ENCODE measurements around the gene ZFY.
"Not testable (repeated sequence)": the region's sequence is repeated elsewhere in the genome, so short reads cannot be mapped to it uniquely, and the experiment has no call there.

Gene ZFY

GRCh38 chrY:3003846-3004245 is 68.7 kb downstream of the ZFY start:
- no peaks in the 10 kb centered on the region for H3K9me3 Mint-ChIP-seq
- no peak for DNase-seq
- H3K27me3 Mint-ChIP-seq = no peaks in the 10 kb centered on the region
- H3K4me3 Mint-ChIP-seq = no peak overlapping the region
- H3K36me3 Mint-ChIP-seq (ENCODE audit: low read depth) = no peaks in the 10 kb centered on the region
- H3K27ac Mint-ChIP-seq = no peak overlapping the region
- H3K4me1 Mint-ChIP-seq (ENCODE audit: low read depth) = no peaks in the 10 kb centered on the region

- H3K36me3 Mint-ChIP-seq (ENCODE audit: low read depth); H3K4me3 Mint-ChIP-seq; H3K4me1 Mint-ChIP-seq (ENCODE audit: low read depth); H3K27me3 Mint-ChIP-seq; DNase-seq; H3K9me3 Mint-ChIP-seq; H3K27ac Mint-ChIP-seq: not testable (repeated sequence)
Observed at GRCh38 chrY:3006031-3006430, 70.8 kb downstream of the ZFY start.

GRCh38 chrY:3007967-3008366 is 72.8 kb downstream of the ZFY start:
- no peaks in the 10 kb centered on the region for H3K4me1 Mint-ChIP-seq (ENCODE audit: low read depth)
- DNase-seq = no peak
- no peaks in the 10 kb centered on the region for H3K9me3 Mint-ChIP-seq
- H3K4me3 Mint-ChIP-seq = no peak overlapping the region
- no peaks in the 10 kb centered on the region for H3K27me3 Mint-ChIP-seq
- no peak overlapping the region for H3K27ac Mint-ChIP-seq
- no peaks in the 10 kb centered on the region for H3K36me3 Mint-ChIP-seq (ENCODE audit: low read depth)

- Mint-ChIP-seq H3K36me3 (ENCODE audit: low read depth) (no peaks in the 10 kb centered on the region), H3K27me3 (no peaks in the 10 kb centered on the region), H3K4me1 (ENCODE audit: low read depth) (no peaks in the 10 kb centered on the region), H3K4me3 (no peak overlapping the region), H3K9me3 (no peaks in the 10 kb centered on the region), H3K27ac (no peak overlapping the region)
- no peak for DNase-seq
Observed at GRCh38 chrY:3012226-3012625, 77.0 kb downstream of the ZFY start.

- no peak for DNase-seq
- Mint-ChIP-seq H3K36me3 (ENCODE audit: low read depth) (no peaks in the 10 kb centered on the region), H3K27me3 (no peaks in the 10 kb centered on the region), H3K9me3 (no peaks in the 10 kb centered on the region), H3K4me3 (no peak overlapping the region), H3K27ac (no peak overlapping the region), H3K4me1 (ENCODE audit: low read depth) (no peaks in the 10 kb centered on the region)
Observed at GRCh38 chrY:3016594-3016993, 81.4 kb downstream of the ZFY start.

GRCh38 chrY:3018546-3018945 is 83.4 kb downstream of the ZFY start:
- Mint-ChIP-seq H3K4me1 (ENCODE audit: low read depth) (no peaks in the 10 kb centered on the region), H3K27me3 (no peaks in the 10 kb centered on the region), H3K9me3 (no peaks in the 10 kb centered on the region), H3K4me3 (no peak overlapping the region), H3K27ac (no peak overlapping the region), H3K36me3 (ENCODE audit: low read depth) (no peaks in the 10 kb centered on the region)
- no peak for DNase-seq

GRCh38 chrY:3019584-3019983 is 84.4 kb downstream of the ZFY start:
- no peak overlapping the region for H3K27ac Mint-ChIP-seq
- no peak for DNase-seq
- no peaks in the 10 kb centered on the region for H3K9me3 Mint-ChIP-seq
- H3K27me3 Mint-ChIP-seq = no peaks in the 10 kb centered on the region
- no peaks in the 10 kb centered on the region for H3K4me1 Mint-ChIP-seq (ENCODE audit: low read depth)
- no peaks in the 10 kb centered on the region for H3K36me3 Mint-ChIP-seq (ENCODE audit: low read depth)
- H3K4me3 Mint-ChIP-seq = no peak overlapping the region

- no peaks in the 10 kb centered on the region for H3K9me3 Mint-ChIP-seq
- no peaks in the 10 kb centered on the region for H3K27me3 Mint-ChIP-seq
Observed at GRCh38 chrY:3021176-3021575, 86.0 kb downstream of the ZFY start.

GRCh38 chrY:3023606-3024005 is 88.4 kb downstream of the ZFY start:
- no peak overlapping the region for H3K27ac Mint-ChIP-seq
- no peaks in the 10 kb centered on the region for H3K36me3 Mint-ChIP-seq (ENCODE audit: low read depth)
- no peaks in the 10 kb centered on the region for H3K9me3 Mint-ChIP-seq
- H3K4me3 Mint-ChIP-seq = no peak overlapping the region
- DNase-seq = no peak
- no peaks in the 10 kb centered on the region for H3K4me1 Mint-ChIP-seq (ENCODE audit: low read depth)
- no peaks in the 10 kb centered on the region for H3K27me3 Mint-ChIP-seq

More at GRCh38 chrY:3021176-3021575, 86.0 kb downstream of the ZFY start:
- Mint-ChIP-seq H3K4me3 (no peak overlapping the region), H3K36me3 (ENCODE audit: low read depth) (no peaks in the 10 kb centered on the region), H3K4me1 (ENCODE audit: low read depth) (no peaks in the 10 kb centered on the region), H3K27ac (no peak overlapping the region)
- no peak for DNase-seq

- Mint-ChIP-seq H3K36me3 (ENCODE audit: low read depth) (no peaks in the 10 kb centered on the region), H3K4me3 (no peak overlapping the region), H3K27me3 (no peaks in the 10 kb centered on the region), H3K4me1 (ENCODE audit: low read depth) (no peaks in the 10 kb centered on the region), H3K9me3 (no peaks in the 10 kb centered on the region), H3K27ac (no peak overlapping the region)
- no peak for DNase-seq
Observed at GRCh38 chrY:3025357-3025756, 90.2 kb downstream of the ZFY start.
